ENCODE data around the gene STRIP1.

Gene STRIP1

DNA sequence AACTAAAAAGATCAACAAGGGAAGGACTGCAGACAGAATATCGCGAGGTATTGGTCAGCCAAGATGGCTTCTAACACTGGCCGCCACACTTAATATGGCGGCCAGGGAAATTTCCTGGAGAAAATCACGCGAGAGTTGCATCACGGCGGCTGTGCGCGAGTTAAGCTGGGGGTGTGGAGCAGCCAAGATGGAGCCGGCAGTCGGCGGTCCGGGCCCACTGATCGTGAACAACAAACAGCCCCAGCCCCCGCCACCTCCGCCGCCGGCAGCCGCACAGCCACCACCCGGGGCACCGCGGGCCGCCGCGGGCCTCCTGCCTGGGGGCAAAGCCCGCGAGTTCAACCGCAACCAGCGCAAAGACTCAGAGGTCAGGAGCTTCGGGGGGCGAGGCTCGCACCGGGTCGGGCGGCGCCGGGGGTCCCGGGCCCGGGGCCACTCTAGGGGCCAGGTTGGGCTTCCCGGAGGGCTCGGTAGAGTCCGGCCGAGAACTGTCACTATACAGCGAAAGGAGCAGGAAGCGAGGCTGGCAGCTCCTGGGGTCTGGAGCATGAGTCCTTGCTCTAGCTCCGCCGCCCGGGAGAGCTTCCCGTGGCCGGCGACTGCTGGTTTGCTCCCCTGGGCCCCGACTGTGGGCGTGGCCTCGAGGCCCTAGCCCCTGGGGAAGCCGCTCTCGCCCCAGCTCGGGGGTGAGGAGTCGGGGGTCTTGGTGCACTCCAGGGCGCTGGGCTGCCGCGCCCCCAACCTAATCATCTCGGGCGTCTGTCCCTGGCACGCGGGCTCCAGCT, at the start of gene STRIP1:
STRIP1 (plus strand) TSS at position 174 of the 785 bp plus-strand sequence; CDS start at position 188, 14 bp downstream.
- peak; percentile 93 for DNase-seq

DNA sequence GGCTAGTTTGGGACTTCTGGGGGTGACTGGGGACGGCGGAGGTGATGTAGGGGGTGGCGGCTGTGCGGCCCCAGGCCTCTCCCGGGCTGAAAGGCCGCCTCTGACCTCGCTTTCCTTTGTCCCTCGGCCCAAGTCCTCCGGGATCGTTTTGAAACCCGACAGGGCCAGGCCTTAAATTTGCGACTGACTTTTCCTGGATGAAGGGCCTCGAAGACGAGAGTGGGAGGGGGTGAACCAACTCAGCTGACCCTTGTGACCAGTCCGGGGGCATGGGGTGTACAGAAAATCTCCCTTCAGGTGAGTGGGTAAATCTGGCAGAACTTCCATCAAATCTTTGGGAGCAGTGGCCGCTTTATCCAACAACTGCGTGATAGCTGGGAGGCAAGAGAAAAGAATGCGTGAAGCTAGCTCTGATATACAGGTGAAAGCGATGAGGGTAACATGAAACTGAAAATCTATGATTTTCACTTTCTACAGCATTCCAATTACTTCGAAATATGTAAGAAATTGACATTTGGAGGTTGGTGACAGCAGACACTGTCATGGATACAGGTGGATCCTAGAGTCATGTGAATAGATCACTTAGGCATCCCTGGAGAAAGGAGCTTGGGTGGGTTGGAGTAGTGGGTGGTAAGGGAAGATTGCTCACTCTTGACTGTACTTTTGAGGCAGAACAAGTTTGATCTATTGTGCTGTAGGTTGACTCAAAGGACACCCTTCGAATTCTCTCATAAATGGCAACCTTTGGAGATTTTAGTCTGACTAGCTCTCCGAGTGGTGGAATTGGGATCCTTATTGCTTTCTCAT, 49.0 kb upstream of the STRIP1 start:
- no peak for DNase-seq

GRCh38 chr1:109986054-109986444, 48.4 kb upstream of the STRIP1 start:
- DNase-seq, result no peak

DNA sequence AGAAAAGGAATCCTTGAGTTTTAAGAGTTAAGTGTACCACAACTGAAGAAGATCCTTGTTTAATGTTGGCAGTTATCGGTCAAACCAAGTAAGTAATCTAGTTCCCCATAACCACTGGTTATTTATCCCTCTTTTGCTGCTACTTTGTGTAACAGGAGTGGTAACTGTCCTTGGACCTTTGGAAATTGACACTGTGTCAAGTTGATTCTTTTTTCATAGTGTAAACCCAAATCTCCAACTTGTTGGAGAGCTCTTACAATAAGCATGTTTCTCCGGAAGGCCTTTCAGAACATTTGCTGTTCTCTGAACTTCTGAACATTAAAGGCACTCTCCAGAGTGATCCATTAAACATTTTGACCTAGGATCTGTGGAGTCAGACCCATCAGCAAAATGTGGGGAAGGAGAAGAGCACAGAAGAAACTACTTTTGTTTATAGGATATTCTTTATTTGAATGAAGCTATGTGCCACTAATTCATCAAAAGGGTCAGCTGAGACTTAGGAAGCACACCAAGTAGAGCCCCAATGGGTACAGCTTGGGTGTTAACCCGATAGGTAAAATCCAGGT, 46.0 kb upstream of the STRIP1 start:
- no peak for DNase-seq

DNA sequence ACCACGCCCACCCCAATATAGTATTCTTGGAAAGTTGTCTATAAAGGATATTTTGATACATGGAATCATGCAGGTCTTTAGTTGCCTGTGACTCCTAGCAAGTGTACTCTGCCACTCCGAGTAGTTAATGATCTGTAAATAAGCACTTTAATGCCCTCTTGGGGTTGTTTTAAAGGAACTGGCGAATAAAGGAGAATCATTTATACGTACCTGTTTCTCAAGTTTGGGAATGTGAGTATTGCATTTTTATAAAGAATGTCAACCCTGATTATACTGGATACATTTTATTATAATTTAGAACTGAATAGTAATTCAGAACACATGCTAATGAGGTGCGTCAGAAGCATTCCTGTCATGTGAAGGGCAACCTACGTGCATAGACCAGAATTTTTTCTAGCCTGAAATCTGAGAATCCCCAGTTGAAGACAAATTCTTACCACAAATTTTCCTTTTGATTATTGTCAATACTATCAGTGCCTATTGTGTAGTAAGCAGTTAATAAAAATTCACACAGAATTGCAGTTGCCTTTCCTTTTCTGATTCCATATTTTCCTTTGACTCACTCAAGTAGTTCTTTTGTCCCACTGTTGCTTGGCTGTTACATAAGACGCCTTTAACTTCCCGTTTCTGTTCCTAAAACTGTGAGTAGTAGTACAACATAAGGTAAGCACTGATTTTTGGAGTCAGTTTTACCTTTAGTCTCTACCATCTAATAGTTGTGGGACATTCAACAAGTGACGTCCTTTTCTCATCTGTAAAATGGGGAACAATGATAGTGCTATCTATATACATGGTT, 44.7 kb upstream of the STRIP1 start:
- DNase-seq, result no peak

GRCh38 chr1:109990302-109990653, 44.1 kb upstream of the STRIP1 start:
- no peak for DNase-seq

DNA sequence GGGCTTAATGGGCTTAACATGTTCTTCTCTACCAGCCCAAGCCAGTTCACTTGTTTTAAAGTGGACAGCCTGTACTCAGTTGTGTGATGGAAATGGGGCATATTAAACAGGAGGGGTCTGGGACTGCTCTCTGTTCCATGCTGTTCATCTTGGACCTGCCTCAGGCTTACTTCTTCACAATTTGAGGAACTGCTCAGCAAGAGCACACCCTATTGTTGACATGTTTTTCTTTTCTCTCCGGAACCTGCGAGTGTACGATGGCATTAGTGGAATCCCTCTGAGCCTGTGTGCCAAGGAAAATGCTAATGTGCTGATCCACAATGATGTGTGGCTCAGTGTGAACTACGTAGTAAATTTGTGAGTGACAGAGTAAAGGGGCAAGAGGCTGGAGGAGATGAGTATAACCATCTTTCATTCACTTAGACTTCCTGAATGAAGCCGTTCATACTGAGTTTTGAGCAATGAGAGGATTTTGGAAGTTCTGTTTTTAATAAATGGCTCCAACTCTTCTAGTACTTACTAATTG, 43.0 kb upstream of the STRIP1 start:
- DNase-seq, result no peak

GRCh38 chr1:109993885-109994284, 40.5 kb upstream of the STRIP1 start:
- DNase-seq, result peak; percentile 14

DNA sequence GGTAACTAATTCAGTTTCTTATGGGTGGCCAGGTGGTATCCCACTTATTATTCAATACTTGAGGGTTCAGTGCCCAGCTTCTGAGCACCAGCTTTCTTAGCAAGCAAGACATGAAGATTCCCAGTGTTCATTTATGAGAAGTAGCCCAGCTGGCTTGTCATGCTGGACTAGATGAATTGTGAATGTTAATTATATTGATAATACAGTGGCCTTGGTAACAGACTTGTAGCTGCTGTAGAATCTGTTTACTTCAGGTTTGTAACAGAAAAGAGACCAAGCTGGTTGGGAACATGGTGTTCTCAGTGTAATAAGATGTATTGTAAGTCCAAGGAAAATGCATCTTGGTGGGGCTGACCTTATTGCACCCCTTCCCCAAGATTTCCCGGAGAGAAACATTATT, 39.8 kb upstream of the STRIP1 start:
- no peak for DNase-seq

GRCh38 chr1:109995536-109995935, 38.9 kb upstream of the STRIP1 start:
- no peak for DNase-seq

GRCh38 chr1:109996476-109996875, 37.9 kb upstream of the STRIP1 start:
- DNase-seq, result no peak

GRCh38 chr1:109997204-109997866, 37.1 kb upstream of the STRIP1 start:
- no peak for DNase-seq

DNA sequence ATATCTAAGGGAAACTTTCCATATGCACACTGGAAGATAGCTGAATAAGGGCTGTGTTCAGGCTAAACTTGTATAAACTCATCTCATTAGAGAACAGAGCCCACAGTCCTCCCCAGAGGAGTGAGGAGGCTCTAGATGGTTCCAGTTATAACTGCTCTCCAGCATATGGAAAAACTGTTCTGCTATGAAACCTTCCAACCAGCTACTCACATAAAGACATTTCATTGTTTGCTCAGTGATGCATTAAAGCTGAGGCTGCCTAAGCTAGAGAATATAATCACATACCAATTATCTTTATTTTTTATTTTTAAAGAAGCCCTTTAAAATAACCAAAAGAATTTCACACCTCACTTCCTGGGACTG, 36.6 kb upstream of the STRIP1 start:
- no peak for DNase-seq

DNA sequence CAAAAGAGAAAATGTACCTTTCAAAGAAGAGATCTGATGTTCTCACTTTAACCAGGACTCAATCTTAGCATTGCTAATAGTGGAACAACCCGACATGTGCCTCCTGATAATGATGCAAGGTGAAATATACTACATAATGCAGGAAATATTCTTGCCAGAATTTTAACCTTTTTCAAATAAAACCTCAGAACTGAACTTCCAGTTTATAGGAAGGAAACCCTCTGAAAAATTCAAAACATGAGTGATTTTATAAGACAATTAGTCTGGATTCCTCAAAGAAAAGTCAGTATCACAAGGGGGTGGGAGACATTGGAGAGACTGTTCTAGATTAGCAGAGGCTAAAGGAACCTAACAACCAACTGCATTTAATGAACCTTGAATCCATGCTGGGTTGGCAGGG, 31.7 kb upstream of the STRIP1 start:
- no peak for DNase-seq

GRCh38 chr1:110003747-110004428, 30.5 kb upstream of the STRIP1 start:
- DNase-seq, result peak; percentile 63

GRCh38 chr1:110004583-110004982, 29.8 kb upstream of the STRIP1 start:
- DNase-seq, result no peak

GRCh38 chr1:110005971-110006370, 28.5 kb upstream of the STRIP1 start:
- DNase-seq, result no peak

GRCh38 chr1:110006516-110006915, 27.9 kb upstream of the STRIP1 start:
- no peak for DNase-seq

DNA sequence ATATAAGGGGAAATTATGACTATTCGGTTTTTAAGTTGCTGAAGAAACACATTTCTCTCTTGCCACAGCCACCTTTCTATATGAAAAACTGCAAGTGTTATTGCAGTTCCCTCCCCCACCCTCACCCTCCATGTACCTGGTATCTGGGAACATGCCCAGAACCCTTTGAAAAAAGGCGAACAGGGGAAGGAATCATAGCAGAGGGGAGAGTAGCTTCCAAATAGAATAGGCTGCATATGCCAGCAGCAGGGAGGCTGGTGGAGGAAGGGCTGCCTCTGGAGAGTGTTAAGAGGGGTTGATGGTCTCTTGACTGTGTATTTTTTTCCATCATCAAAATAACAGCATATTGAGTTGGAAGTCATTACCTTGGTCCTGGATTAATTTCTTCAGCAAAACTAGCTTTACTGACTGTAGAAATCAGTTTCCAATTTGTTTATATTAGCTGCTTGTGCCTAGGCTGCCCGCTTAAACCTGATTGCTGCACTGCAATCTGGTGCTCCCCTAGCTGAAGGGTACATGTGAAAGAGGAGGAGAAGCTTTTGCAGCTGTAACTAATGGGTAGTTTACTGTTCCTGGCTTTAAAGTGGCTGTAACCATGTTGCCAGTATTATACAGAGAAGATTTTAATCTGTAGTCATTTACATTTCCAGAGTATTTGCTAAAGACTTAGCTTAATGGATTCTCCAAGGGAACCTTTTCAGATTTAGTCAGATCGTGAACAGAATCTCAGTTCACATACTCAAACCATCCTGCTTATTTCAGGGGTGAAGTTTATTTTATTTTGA, 27.2 kb upstream of the STRIP1 start:
- DNase-seq, result no peak

DNA sequence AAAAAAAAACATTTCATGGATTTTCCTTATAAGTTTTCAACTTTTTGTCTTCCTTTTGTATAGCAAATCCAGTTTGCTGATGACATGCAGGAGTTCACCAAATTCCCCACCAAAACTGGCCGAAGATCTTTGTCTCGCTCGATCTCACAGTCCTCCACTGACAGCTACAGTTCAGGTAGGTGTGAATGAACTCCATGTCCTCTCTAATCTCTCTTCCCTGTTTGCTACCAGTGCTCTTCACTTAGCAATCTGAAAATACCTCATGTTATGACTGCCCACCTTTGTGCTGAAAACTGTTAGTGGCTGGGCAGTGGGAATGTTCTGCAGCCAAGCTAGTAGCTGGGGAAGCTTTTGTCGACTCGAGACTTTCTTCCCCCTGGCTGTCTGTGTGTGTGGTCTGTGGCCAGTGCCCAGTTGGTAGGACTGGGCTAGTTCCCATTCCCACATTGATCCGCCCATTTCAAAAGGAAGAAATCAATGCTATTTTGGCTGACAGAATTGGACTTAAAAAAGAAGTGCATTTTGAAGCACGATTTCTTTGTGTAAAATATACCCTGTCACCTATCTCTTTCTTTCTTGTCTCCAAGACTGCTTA, 25.4 kb upstream of the STRIP1 start:
- no peak for DNase-seq
